Erythroblast (primary cell): ENCODE measurements around the gene TNS1.
A peak's percentile ranks its signal among the peaks of the same experiment; 100 is the strongest.

ENCODE experiments used
- DNase-seq, 2 experiments: peaks; one replicate each; lab custom pipeline; 2025; lab: John Stamatoyannopoulos, UW
- GATA1 ChIP-seq: IDR thresholded peaks from 2 replicates; pipeline ENCODE4 v1.6.1; 2011; ENCODE audit warnings: low read depth, mild to moderate bottlenecking, control low read depth, low read length, moderate library complexity
- POLR2A ChIP-seq: IDR thresholded peaks from 2 replicates; pipeline ENCODE4 v1.6.1; 2011; ENCODE audit warnings: mild to moderate bottlenecking, low read length

The TNS1 gene

GRCh38 chr2:217756375-217757107 lies 246.3 kb downstream of the TNS1 start:
- peak; percentile 54 to 70 for DNase-seq

GRCh38 chr2:217755027-217755745 lies 247.6 kb downstream of the TNS1 start:
- DNase-seq = no peak

More at GRCh38 chr2:217756375-217757107, 246.3 kb downstream of the TNS1 start:
- TF ChIP-seq POLR2A (no peak), GATA1 (no peak)

GRCh38 chr2:217753460-217754200 lies 249.2 kb downstream of the TNS1 start:
- no peak for DNase-seq

More at GRCh38 chr2:217755027-217755745, 247.6 kb downstream of the TNS1 start:
- TF ChIP-seq GATA1 (no peak), POLR2A (no peak)

GRCh38 chr2:217752714-217753459 lies 249.9 kb downstream of the TNS1 start:
- TF ChIP-seq POLR2A = no peak

More at GRCh38 chr2:217753460-217754200, 249.2 kb downstream of the TNS1 start:
- TF ChIP-seq POLR2A (no peak), GATA1 (no peak)

GRCh38 chr2:217751952-217752351 lies 250.8 kb downstream of the TNS1 start:
- TF ChIP-seq GATA1 = no peak
- DNase-seq = no peak

More at GRCh38 chr2:217752714-217753459, 249.9 kb downstream of the TNS1 start:
- DNase-seq = no peak

GRCh38 chr2:217751192-217751591 lies 251.6 kb downstream of the TNS1 start:
- no peak for TF ChIP-seq GATA1
- TF ChIP-seq POLR2A = no peak

More at GRCh38 chr2:217751192-217751591, 251.6 kb downstream of the TNS1 start:
- DNase-seq = no peak
